ENCODE results near the gene DAB2IP. TPM values are rescaled to one million over a fixed set of nuclear protein-coding genes. Genes with fewer than 3 reads are reported as not detected.

DAB2IP gene
- total RNA-seq, 2 donors from 2014 or later = 51.6 to 83.2 TPM

GRCh38 chr9:121661328-121661727 lies 9.9 kb downstream of the DAB2IP start:
- intact Hi-C loops (cut with DNase I) = no loop called here
- no peak for DNase-seq (ENCODE audit: low spot score)
- peak; percentile 12 for TF ChIP-seq POLR2AphosphoS5 (IDR thresholded peaks at IDR 0.05)
- TF ChIP-seq POLR2A (IDR thresholded peaks at IDR 0.05) = no peak
- Histone ChIP-seq H3K27me3 (replicated peaks; ENCODE audit: insufficient read depth) (no peaks in the 10 kb centered on the region), H3K27ac (no peak overlapping the region), H3K36me3 (no peaks in the 10 kb centered on the region), H3K4me3 (no peak overlapping the region), H3K4me1 (replicated peaks) (no peaks in the 10 kb centered on the region), H3K9me3 (no peaks in the 10 kb centered on the region)
- whole genome bisulfite sequencing = 34% methylated on average over 5 of the region's 5 CpGs

- intact Hi-C loops (cut with DNase I) = no loop called here
Observed at GRCh38 chr9:121662359-121662758, 10.9 kb downstream of the DAB2IP start.

DNA sequence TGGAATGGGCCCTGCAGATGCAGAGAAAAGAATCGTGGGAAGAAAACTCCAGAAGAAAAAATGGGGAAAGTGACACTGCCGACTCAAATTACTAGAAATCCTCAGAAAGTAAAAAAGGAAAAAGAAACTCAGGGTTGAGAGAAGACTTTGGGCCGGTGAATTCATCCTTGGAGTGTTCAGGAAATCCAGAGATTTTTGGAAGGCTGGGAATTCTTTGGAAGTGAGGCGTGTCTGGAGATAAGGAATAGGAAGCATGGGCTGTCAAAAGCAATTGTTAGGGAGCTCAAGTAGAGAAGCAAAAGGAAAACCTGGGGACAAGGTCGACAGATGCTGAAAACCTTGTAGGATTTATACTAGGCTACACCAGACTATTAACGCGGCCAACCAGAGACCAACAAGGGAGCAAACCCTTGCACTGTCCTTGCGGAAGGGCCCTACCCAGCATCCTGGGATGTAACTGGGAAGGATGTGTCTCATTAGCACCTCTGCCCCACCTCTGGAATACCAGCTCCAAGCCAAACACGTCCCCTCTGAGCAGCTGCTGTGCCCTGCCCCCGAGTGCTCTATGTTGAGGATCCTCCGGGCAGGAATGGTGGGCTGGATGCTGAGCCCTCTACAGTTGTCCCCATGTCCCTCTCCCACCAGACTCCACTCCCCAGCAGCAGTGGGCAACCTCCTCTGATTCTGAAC lies 11.6 kb downstream of the DAB2IP start:
- 70% methylated on average over 11 of the region's 11 CpGs for WGBS
- intact Hi-C loops (cut with DNase I) = no loop called here
- Histone ChIP-seq H3K4me3 (no peak overlapping the region), H3K4me1 (replicated peaks) (no peaks in the 10 kb centered on the region), H3K27ac (no peak overlapping the region), H3K9me3 (no peaks in the 10 kb centered on the region), H3K27me3 (replicated peaks; ENCODE audit: insufficient read depth) (no peaks in the 10 kb centered on the region), H3K36me3 (no peaks in the 10 kb centered on the region)
- TF ChIP-seq, protein P1, sequence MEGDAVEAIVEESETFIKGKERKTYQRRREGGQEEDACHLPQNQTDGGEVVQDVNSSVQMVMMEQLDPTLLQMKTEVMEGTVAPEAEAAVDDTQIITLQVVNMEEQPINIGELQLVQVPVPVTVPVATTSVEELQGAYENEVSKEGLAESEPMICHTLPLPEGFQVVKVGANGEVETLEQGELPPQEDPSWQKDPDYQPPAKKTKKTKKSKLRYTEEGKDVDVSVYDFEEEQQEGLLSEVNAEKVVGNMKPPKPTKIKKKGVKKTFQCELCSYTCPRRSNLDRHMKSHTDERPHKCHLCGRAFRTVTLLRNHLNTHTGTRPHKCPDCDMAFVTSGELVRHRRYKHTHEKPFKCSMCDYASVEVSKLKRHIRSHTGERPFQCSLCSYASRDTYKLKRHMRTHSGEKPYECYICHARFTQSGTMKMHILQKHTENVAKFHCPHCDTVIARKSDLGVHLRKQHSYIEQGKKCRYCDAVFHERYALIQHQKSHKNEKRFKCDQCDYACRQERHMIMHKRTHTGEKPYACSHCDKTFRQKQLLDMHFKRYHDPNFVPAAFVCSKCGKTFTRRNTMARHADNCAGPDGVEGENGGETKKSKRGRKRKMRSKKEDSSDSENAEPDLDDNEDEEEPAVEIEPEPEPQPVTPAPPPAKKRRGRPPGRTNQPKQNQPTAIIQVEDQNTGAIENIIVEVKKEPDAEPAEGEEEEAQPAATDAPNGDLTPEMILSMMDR (IDR thresholded peaks at IDR 0.05) = no peak
- TF ChIP-seq POLR2AphosphoS5 (IDR thresholded peaks at IDR 0.05) (no peak), POLR2A (IDR thresholded peaks at IDR 0.05) (no peak)
- no peak for DNase-seq (ENCODE audit: low spot score)

More at GRCh38 chr9:121662359-121662758, 10.9 kb downstream of the DAB2IP start:
- no peak for TF ChIP-seq POLR2A (IDR thresholded peaks at IDR 0.05)
- TF ChIP-seq POLR2AphosphoS5 (IDR thresholded peaks at IDR 0.05) = no peak
- TF ChIP-seq, protein P1 (IDR thresholded peaks at IDR 0.05) = no peak
- Histone ChIP-seq H3K36me3 (no peaks in the 10 kb centered on the region), H3K27me3 (replicated peaks; ENCODE audit: insufficient read depth) (no peaks in the 10 kb centered on the region), H3K4me1 (replicated peaks) (no peaks in the 10 kb centered on the region), H3K4me3 (no peak overlapping the region), H3K9me3 (no peaks in the 10 kb centered on the region), H3K27ac (no peak overlapping the region)
- WGBS = 56% methylated on average over 3 of the region's 3 CpGs
- no peak for DNase-seq (ENCODE audit: low spot score)

DNA sequence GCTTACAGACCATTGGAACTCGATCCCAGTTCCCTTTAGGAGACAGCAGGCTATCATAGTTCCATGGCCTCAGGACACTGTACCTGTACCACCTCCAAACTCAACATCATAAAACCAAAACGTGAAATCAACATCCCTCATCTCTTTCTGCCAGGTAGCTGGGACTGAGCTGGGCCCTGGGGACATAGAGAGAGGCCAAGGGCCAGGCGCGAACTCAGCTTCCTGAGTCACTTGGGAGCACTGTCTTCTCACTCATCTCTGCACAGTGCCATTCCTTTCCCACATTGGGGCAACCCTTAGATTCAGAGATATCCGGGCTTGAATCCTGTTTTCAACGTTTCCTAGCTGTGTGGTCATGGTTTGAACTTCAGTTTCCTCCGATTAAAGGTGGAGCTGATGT lies 12.2 kb downstream of the DAB2IP start:
- WGBS = 61% methylated on average over 7 of the region's 7 CpGs
- no peaks in the 10 kb centered on the region for H3K9me3 ChIP-seq
- H3K36me3 ChIP-seq = no peaks in the 10 kb centered on the region
- no peak overlapping the region for H3K27ac ChIP-seq
- intact Hi-C loops (cut with DNase I) = no loop called here
- H3K27me3 ChIP-seq (replicated peaks; ENCODE audit: insufficient read depth) = no peaks in the 10 kb centered on the region
- DNase-seq (ENCODE audit: low spot score) = peak; percentile 33
- H3K4me1 ChIP-seq (replicated peaks) = no peaks in the 10 kb centered on the region
- no peak for TF ChIP-seq POLR2A (IDR thresholded peaks at IDR 0.05)
- TF ChIP-seq POLR2AphosphoS5 (IDR thresholded peaks at IDR 0.05) = peak; percentile 38
- TF ChIP-seq, protein P1 (IDR thresholded peaks at IDR 0.05) = no peak
- no peak overlapping the region for H3K4me3 ChIP-seq

DNA sequence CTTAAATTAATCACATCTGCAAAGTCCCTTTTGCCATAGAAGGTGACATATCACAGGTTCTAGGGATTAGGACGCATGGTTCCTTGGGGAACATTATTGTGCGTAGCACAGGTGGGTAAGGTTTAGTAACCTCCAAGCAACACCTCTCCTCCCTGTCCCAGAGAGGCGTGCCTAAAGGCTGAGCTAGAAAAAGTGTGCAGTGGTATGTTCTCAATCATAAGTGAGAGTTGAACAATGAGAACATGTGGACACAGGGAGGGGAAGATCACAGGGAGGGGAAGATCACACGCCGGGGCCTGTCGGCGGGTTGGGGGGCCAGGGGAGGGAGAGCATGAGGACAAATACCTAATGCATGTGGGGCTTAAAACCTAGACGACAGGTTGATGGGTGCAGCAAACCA lies 14.9 kb downstream of the DAB2IP start:
- Histone ChIP-seq H3K27me3 (replicated peaks; ENCODE audit: insufficient read depth) (no peaks in the 10 kb centered on the region), H3K4me1 (replicated peaks) (no peaks in the 10 kb centered on the region), H3K9me3 (no peaks in the 10 kb centered on the region), H3K4me3 (no peak overlapping the region), H3K36me3 (no peaks in the 10 kb centered on the region), H3K27ac (no peak overlapping the region)
- intact Hi-C loops (cut with DNase I) = no loop called here
- DNase-seq (ENCODE audit: low spot score) = no peak
- WGBS = 41% methylated on average over 8 of the region's 8 CpGs
- no peak for TF ChIP-seq POLR2A (IDR thresholded peaks at IDR 0.05)
- no peak for TF ChIP-seq POLR2AphosphoS5 (IDR thresholded peaks at IDR 0.05)
- TF ChIP-seq, protein P1 (IDR thresholded peaks at IDR 0.05) = no peak

Data from prostate gland (tissue), 2 donors.